Adrenal gland (tissue), 5 donors: Measurements from ENCODE around the gene ARMH1.

ENCODE experiments used
- CTCF ChIP-seq, 6 experiments: fragments of 450-650 bp in 4 of 6; fragments of 200-600 bp in 2 of 6; sonication (generic) in 1 of 6; IDR thresholded peaks; 1 replicate in 5 of 6; 2 replicates in 1 of 6; pipeline versions ENCODE4 v1.5.1 to v1.8.0; 2016 to 2021; ENCODE audit warnings: antibody characterized with exemption in 6 of 6, mild to moderate bottlenecking in 2 of 6, moderate library complexity in 1 of 6
- POLR2A ChIP-seq, 2 donors: fragments of 450-650 bp; IDR thresholded peaks; one replicate each; pipeline ENCODE4 v1.6.1; 2017; ENCODE audit warnings: antibody characterized with exemption in 2 of 2, mild to moderate bottlenecking in 2 of 2, moderate library complexity in 1 of 2
- donor health status: DM: no; HTN: no; CAD: no.

- TF ChIP-seq POLR2A (IDR thresholded peaks at IDR 0.05), result no peak
- no peak for TF ChIP-seq CTCF (IDR thresholded peaks at IDR 0.05)
Measured at GRCh38 chr1:44644806-44645205, 29.7 kb upstream of the ARMH1 start.
